H1 (cell line): ENCODE data around the gene MIDN. TPM values are rescaled to one million over a fixed set of nuclear protein-coding genes. Genes with fewer than 3 reads are reported as not detected.

Source experiments
- CTCF ChIA-PET: fragments of 300-600 bp; sonication (Branson Sonifier 250); formaldehyde crosslinking; loops from one replicate; lab custom pipeline; 2021; ENCODE audit not compliant: partially characterized antibody; lab: Charles Lee
- POLR2A ChIA-PET: fragments of 300-600 bp; sonication (Branson Sonifier 250); formaldehyde crosslinking; loops from one replicate; lab custom pipeline; 2021; ENCODE audit warnings: inconsistent platforms; ENCODE audit not compliant: partially characterized antibody; lab: Charles Lee
- DNase-seq, 2 experiments: peaks; one replicate each; pipeline versions ENCODE4 v3.0.0 to v3.0.0-alpha.2; 2010 to 2022; ENCODE audit warnings: low spot score in 2 of 2, low read depth in 1 of 2, mixed read lengths in 1 of 2
- FAIRE-seq: peaks from 2 replicates; lab custom pipeline; 2011; peaks lifted over from hg19 to GRCh38; lab: Jason Lieb, UNC
- H2AFZ ChIP-seq: 2 replicates; pipeline ENCODE4 v1.8.1; 2012; ENCODE audit warnings: low read length, inconsistent platforms
- H2AK5ac ChIP-seq: 2 replicates; pipeline ENCODE4 v1.6.1; 2013; ENCODE audit warnings: low read depth, low read length
- H2BK120ac ChIP-seq: replicated peaks from 2 replicates; pipeline ENCODE3; 2013; ENCODE audit warnings: low read depth, low read length, inconsistent platforms
- H2BK12ac ChIP-seq: 2 replicates; pipeline ENCODE4 v1.6.1; 2013; ENCODE audit warnings: low read depth, low read length
- H2BK15ac ChIP-seq: 2 replicates; pipeline ENCODE4 v1.6.1; 2013; ENCODE audit warnings: low read length
- H2BK20ac ChIP-seq: 2 replicates; pipeline ENCODE4 v1.6.1; 2013; ENCODE audit warnings: low read length
- H2BK5ac ChIP-seq: 2 replicates; pipeline ENCODE4 v1.6.1; 2013; ENCODE audit warnings: low read depth, low read length
- H3K14ac ChIP-seq: 2 replicates; pipeline ENCODE4 v1.6.1; 2013; ENCODE audit warnings: inconsistent platforms; ENCODE audit not compliant: insufficient read length
- H3K18ac ChIP-seq: 2 replicates; pipeline ENCODE4 v1.6.1; 2013; ENCODE audit warnings: low read length; ENCODE audit errors: extremely low read depth
- H3K23ac ChIP-seq: 2 replicates; pipeline ENCODE4 v1.6.1; 2013; ENCODE audit warnings: inconsistent platforms; ENCODE audit not compliant: insufficient read length
- H3K23me2 ChIP-seq: 2 replicates; pipeline ENCODE4 v1.6.1; 2013; ENCODE audit warnings: low read depth, low read length
- H3K27ac ChIP-seq: 2 replicates; pipeline ENCODE4 v1.6.1; 2011; ENCODE audit warnings: low read depth, low read length, inconsistent platforms
- H3K27me3 ChIP-seq, 4 experiments: replicated peaks in 1 of 4; 1 replicate in 1 of 4; 2 replicates in 3 of 4; pipeline versions ENCODE4 v1.6.1 to v1.8.1; 2011 to 2013; ENCODE audit warnings: low read length in 3 of 4, mild to moderate bottlenecking in 3 of 4, inconsistent platforms in 2 of 4, mixed read lengths in 2 of 4, moderate library complexity in 1 of 4; ENCODE audit not compliant: control insufficient read depth in 3 of 4, insufficient read depth in 3 of 4; ENCODE audit errors: extremely low read depth in 1 of 4
- H3K36me3 ChIP-seq, 4 experiments: 2 replicates each; pipeline versions ENCODE4 v1.6.1 to v1.8.1; 2011 to 2013; ENCODE audit warnings: mild to moderate bottlenecking in 4 of 4, low read length in 3 of 4, moderate library complexity in 2 of 4, control low read depth in 1 of 4, inconsistent platforms in 1 of 4; ENCODE audit not compliant: insufficient read depth in 4 of 4, control insufficient read depth in 2 of 4
- H3K4ac ChIP-seq: replicated peaks from 2 replicates; pipeline ENCODE3; 2013; ENCODE audit warnings: low read length, low read depth, mixed read lengths, inconsistent platforms; ENCODE audit not compliant: insufficient read length
- H3K4me1 ChIP-seq, 4 experiments: replicated peaks in 1 of 4; 1 replicate in 1 of 4; 2 replicates in 3 of 4; pipeline versions ENCODE4 v1.6.1 to v1.8.1; 2011 to 2013; ENCODE audit warnings: low read length in 3 of 4, inconsistent platforms in 2 of 4, mixed read lengths in 1 of 4; ENCODE audit not compliant: insufficient read depth in 4 of 4, control insufficient read depth in 3 of 4
- H3K4me2 ChIP-seq, 2 experiments: 2 replicates each; pipeline versions ENCODE4 v1.6.1 to v1.8.1; 2011 to 2013; ENCODE audit warnings: low read depth in 2 of 2, low read length in 2 of 2, control low read depth in 1 of 2, inconsistent platforms in 1 of 2, mild to moderate bottlenecking in 1 of 2; ENCODE audit not compliant: insufficient read depth in 1 of 2
- H3K4me3 ChIP-seq, 4 experiments: fragments of 200-600, 300-600 bp in 1 of 4; sonication (generic), shearing (Covaris generic), sonication (Bioruptor Twin) in 1 of 4; 2 replicates each; pipeline versions ENCODE4 v1.5.1 to v1.8.1; 2011 to 2016; ENCODE audit warnings: low read length in 4 of 4, low read depth in 3 of 4, control low read depth in 2 of 4, inconsistent platforms in 2 of 4, mild to moderate bottlenecking in 2 of 4, mixed read lengths in 1 of 4, moderate library complexity in 1 of 4; ENCODE audit not compliant: insufficient read depth in 2 of 4; ENCODE audit errors: extremely low read depth in 1 of 4
- H3K56ac ChIP-seq: replicated peaks from 2 replicates; pipeline ENCODE3; 2013; ENCODE audit warnings: low read depth, mild to moderate bottlenecking, mixed read lengths, low read length, inconsistent platforms; ENCODE audit not compliant: insufficient read length
- H3K79me1 ChIP-seq: 2 replicates; pipeline ENCODE4 v1.6.1; 2013; ENCODE audit warnings: low read depth, low read length, control low read depth
- H3K79me2 ChIP-seq, 2 experiments: 2 replicates each; pipeline versions ENCODE4 v1.6.1 to v1.8.1; 2012 to 2013; ENCODE audit warnings: low read length in 2 of 2, mild to moderate bottlenecking in 2 of 2, inconsistent platforms in 1 of 2; ENCODE audit not compliant: insufficient read depth in 2 of 2, control insufficient read depth in 1 of 2
- H3K9ac ChIP-seq, 4 experiments: replicated peaks in 1 of 4; 1 replicate in 1 of 4; 2 replicates in 3 of 4; pipeline versions ENCODE4 v1.6.1 to v1.8.1; 2011 to 2013; ENCODE audit warnings: low read depth in 3 of 4, low read length in 3 of 4, control low read depth in 2 of 4, mild to moderate bottlenecking in 2 of 4, moderate library complexity in 2 of 4, inconsistent platforms in 1 of 4; ENCODE audit errors: extremely low read depth in 1 of 4
- H3K9me3 ChIP-seq, 2 experiments: 2 replicates each; pipeline versions ENCODE4 v1.6.1 to v1.8.1; 2012 to 2013; ENCODE audit warnings: mild to moderate bottlenecking in 2 of 2, moderate library complexity in 2 of 2, control low read depth in 1 of 2, inconsistent platforms in 1 of 2, low read depth in 1 of 2, low read length in 1 of 2, mixed read lengths in 1 of 2; ENCODE audit not compliant: insufficient read depth in 2 of 2
- H4K20me1 ChIP-seq, 2 experiments: replicated peaks in 1 of 2; 2 replicates each; pipeline versions ENCODE3 to v1.8.1; 2011 to 2013; ENCODE audit warnings: inconsistent platforms in 2 of 2, low read length in 2 of 2, mild to moderate bottlenecking in 1 of 2; ENCODE audit not compliant: insufficient read depth in 2 of 2, control insufficient read depth in 1 of 2
- H4K5ac ChIP-seq: 2 replicates; pipeline ENCODE4 v1.6.1; 2013; ENCODE audit warnings: low read length, low read depth, mixed read lengths, inconsistent platforms; ENCODE audit not compliant: insufficient read length
- H4K8ac ChIP-seq: 2 replicates; pipeline ENCODE4 v1.8.0; 2013; ENCODE audit warnings: mild to moderate bottlenecking, moderate library complexity, low read length, inconsistent platforms; ENCODE audit not compliant: insufficient read depth; ENCODE audit errors: extremely low read depth
- H4K91ac ChIP-seq: replicated peaks from 2 replicates; pipeline ENCODE3; 2013; ENCODE audit warnings: low read length, mixed read lengths, inconsistent platforms; ENCODE audit not compliant: insufficient read length
- ASH2L ChIP-seq: fragments of 200-600, 300-600 bp; sonication (generic); IDR thresholded peaks from one replicate; pipeline ENCODE4 v1.7.1; 2017; ENCODE audit warnings: low read length
- BCL11A ChIP-seq, 2 experiments: IDR thresholded peaks; one replicate each; pipeline ENCODE4 v1.6.1; 2011; ENCODE audit warnings: low read depth in 2 of 2, low read length in 2 of 2, mild to moderate bottlenecking in 2 of 2
- CHD1 ChIP-seq: IDR thresholded peaks from 2 replicates; pipeline ENCODE4 v1.6.1; 2012; ENCODE audit warnings: low read depth, low read length, improper control_type of control experiment
- EGR1 ChIP-seq: IDR thresholded peaks from 2 replicates; pipeline ENCODE4 v1.6.1; 2011; ENCODE audit warnings: low read depth, low read length, borderline replicate concordance
- GABPA ChIP-seq: IDR thresholded peaks from 2 replicates; pipeline ENCODE4 v1.6.1; 2011; ENCODE audit warnings: mild to moderate bottlenecking, low read length, moderate library complexity, borderline replicate concordance; ENCODE audit not compliant: insufficient read depth
- KDM5A ChIP-seq: fragments of 200-600 bp; IDR thresholded peaks from 2 replicates; pipeline ENCODE4 v1.7.1; 2012; ENCODE audit warnings: mild to moderate bottlenecking, low read length, inconsistent platforms, mixed read lengths
- NRF1 ChIP-seq: IDR thresholded peaks from 2 replicates; pipeline ENCODE4 v1.6.1; 2011; ENCODE audit warnings: mild to moderate bottlenecking, low read depth, low read length, improper control_type of control experiment
- POLR2AphosphoS5 ChIP-seq: IDR thresholded peaks from 2 replicates; pipeline ENCODE4 v1.6.1; 2011; ENCODE audit warnings: low read depth, low read length
- SIN3A ChIP-seq, 2 experiments: IDR thresholded peaks in 1 of 2; conservative IDR thresholded peaks in 1 of 2; 2 replicates each; pipeline ENCODE4 v1.6.1; 2011 to 2012; ENCODE audit warnings: low read length in 2 of 2, improper control_type of control experiment in 1 of 2, low read depth in 1 of 2, mild to moderate bottlenecking in 1 of 2
- SP2 ChIP-seq: IDR thresholded peaks from 2 replicates; pipeline ENCODE4 v1.6.1; 2012; ENCODE audit warnings: mild to moderate bottlenecking, low read length, inconsistent platforms
- TAF7 ChIP-seq: optimal IDR thresholded peaks from 2 replicates; pipeline ENCODE3; 2011; ENCODE audit warnings: low read depth, mild to moderate bottlenecking, inconsistent platforms, low read length, moderate library complexity, borderline replicate concordance
- USF2 ChIP-seq: IDR thresholded peaks from 2 replicates; pipeline ENCODE4 v1.6.1; 2011; ENCODE audit warnings: low read length, improper control_type of control experiment
- WGBS, 2 experiments: shearing (Covaris generic) in 1 of 2; methylation state at CpG; one replicate each; pipeline versions ENCODE4 v1.1.6 to v1.1.7; 2013 to 2015; ENCODE audit warnings: low lambda C conversion rate in 2 of 2, mixed read lengths in 2 of 2, inconsistent platforms in 1 of 2, low coverage in 1 of 2, missing lambda C conversion rate in 1 of 2; ENCODE audit not compliant: insufficient replicate concordance in 2 of 2, insufficient coverage in 1 of 2, insufficient read length in 1 of 2; ENCODE audit errors: extremely low coverage in 1 of 2, missing lambda C conversion rate in 1 of 2; 5-methylcytosine and 5-hydroxymethylcytosine counted together
- polyA plus RNA-seq, 7 experiments: library from polyadenylated mRNA; depleted of rRNA in 3 of 7; stranded (reverse) in 5 of 7; unstranded in 2 of 7; fragments of >200 nt in 5 of 7; fragments of 200-250 nt in 2 of 7; gene quantifications; 1 replicate in 5 of 7; 2 replicates in 1 of 7; 4 replicates in 1 of 7; pipeline versions ENCODE4 v1.2.1 to v1.2.3, GENCODE V29; 2011 to 2013; ENCODE audit warnings: missing spikeins in 2 of 7, mixed read lengths in 2 of 7
- total RNA-seq: library from RNA; stranded (reverse); fragmentation: NEBNext Ultra II Directional; extraction: Animal tissue kit (Norgen Biotek cat#: 25700); gene quantifications from 2 replicates; pipeline ENCODE4 v1.2.1, GENCODE V29; 2021

Gene MIDN
- total and polyA plus RNA-seq, 2 of the 8 experiments (the other 6 are each of a cell fraction or from before 2014, with no cell fraction given), result 39.8 to 159 TPM

- H3K79me1 ChIP-seq, result peaks cover 12% of the 10 kb centered on the region; the same call in 1 of the 2 replicates
- H4K20me1 ChIP-seq, result peaks cover 11 to 18% of the 10 kb centered on the region in 2 experiments
- no peak overlapping the region for H3K4ac ChIP-seq
- no peak overlapping the region for H2BK120ac ChIP-seq
- H3K27ac ChIP-seq, result 0 out of 2 replicates have a peak overlapping the region, but pooled peaks have one; percentile 89
- H4K91ac ChIP-seq, result no peak overlapping the region
- no peak overlapping the region for H2BK20ac ChIP-seq
- no peak overlapping the region; the same call in 1 of the 2 replicates for H2BK5ac ChIP-seq
- no peaks in the 10 kb centered on the region for H3K9me3 ChIP-seq
- H3K14ac ChIP-seq, result no peak overlapping the region
- peaks cover 0 to 23% (median 12%) of the 10 kb centered on the region in 4 experiments; a peak in 6 of 7 replicates for H3K4me1 ChIP-seq
- peaks cover 2% of the 10 kb centered on the region; the same call in 1 of the 2 replicates for H3K23me2 ChIP-seq
- no peak for DNase-seq
- H3K18ac ChIP-seq, result peak overlapping the region; percentile 71; the same call in 1 of the 2 replicates
- FAIRE-seq, result no peak
- peak overlapping the region; percentile 65 for H4K5ac ChIP-seq
- H3K56ac ChIP-seq, result peak overlapping the region; percentile 46
- no peak overlapping the region for H2BK12ac ChIP-seq
- CTCF ChIA-PET, result no interaction called here
- H4K8ac ChIP-seq, result peak overlapping the region; percentile 79; the same call in 1 of the 2 replicates
- no peak overlapping the region for H2BK15ac ChIP-seq
- 5% methylated on average over 16 of the region's 67 CpGs; no CpG with 5 or more reads in 1 of the 2 experiments for WGBS, 2 experiments
- peak overlapping the region; percentile 59 to 98 (median 82) for H3K9ac ChIP-seq
- peaks cover 15 to 41% (median 28%) of the 10 kb centered on the region in 4 experiments for H3K36me3 ChIP-seq
- H3K79me2 ChIP-seq, result peaks cover 9 to 45% of the 10 kb centered on the region in 2 experiments
- H3K4me2 ChIP-seq, result peak overlapping the region in 1 of 2 experiments; percentile 61; a peak in 2 of 4 replicates
- POLR2A ChIA-PET, result interaction anchor here (1.0 to 14.3 kb wide), 4 partner anchors 14 to 28 kb away, joined by 3 to 456 read pairs (median 6); partner anchors contain the start of genes CIRBP and FAM174C
- no peak overlapping the region for H2AFZ ChIP-seq
- no peaks in the 10 kb centered on the region for H3K27me3 ChIP-seq
- H3K23ac ChIP-seq, result no peak overlapping the region
- peak overlapping the region; percentile 66 to 99 (median 83) for H3K4me3 ChIP-seq
- no peak overlapping the region for H2AK5ac ChIP-seq
- TF ChIP-seq POLR2AphosphoS5, result no peak
- TF ChIP-seq TAF7, result peak; percentile 5
- no peak for TF ChIP-seq KDM5A
- TF ChIP-seq SP2, result no peak
- TF ChIP-seq NRF1, result no peak
- no peak for TF ChIP-seq CHD1
- no peak for TF ChIP-seq BCL11A (IDR thresholded peaks at IDR 0.05; ENCODE audit: low read depth in 2 of 2, low read length in 2 of 2)
- TF ChIP-seq GABPA, result no peak
- no peak for TF ChIP-seq EGR1
- TF ChIP-seq SIN3A (conservative IDR thresholded peaks at IDR 0.05 in 1 of 2, IDR thresholded peaks at IDR 0.05 in 1 of 2; ENCODE audit: low read depth in 1 of 2, low read length in 2 of 2), result no peak
- TF ChIP-seq ASH2L, result peak; percentile 25
- no peak for TF ChIP-seq USF2
Observed at GRCh38 chr19:1249990-1250436, 1.6 kb downstream of the MIDN start.
